GM10266 (cell line): Measurements from ENCODE around the gene SLC22A4.
A peak's percentile ranks its signal among the peaks of the same experiment; 100 is the strongest.

ENCODE experiments used
- DNase-seq: peaks from one replicate; pipeline ENCODE4 v3.0.0; 2012; ENCODE audit errors: extremely low spot score
- CTCF ChIP-seq: IDR thresholded peaks from 2 replicates; pipeline ENCODE4 v1.5.1; 2012; ENCODE audit warnings: mild to moderate bottlenecking, low read depth; ENCODE audit not compliant: control insufficient read depth, insufficient read depth; ENCODE audit errors: missing control alignments

Gene SLC22A4

DNA sequence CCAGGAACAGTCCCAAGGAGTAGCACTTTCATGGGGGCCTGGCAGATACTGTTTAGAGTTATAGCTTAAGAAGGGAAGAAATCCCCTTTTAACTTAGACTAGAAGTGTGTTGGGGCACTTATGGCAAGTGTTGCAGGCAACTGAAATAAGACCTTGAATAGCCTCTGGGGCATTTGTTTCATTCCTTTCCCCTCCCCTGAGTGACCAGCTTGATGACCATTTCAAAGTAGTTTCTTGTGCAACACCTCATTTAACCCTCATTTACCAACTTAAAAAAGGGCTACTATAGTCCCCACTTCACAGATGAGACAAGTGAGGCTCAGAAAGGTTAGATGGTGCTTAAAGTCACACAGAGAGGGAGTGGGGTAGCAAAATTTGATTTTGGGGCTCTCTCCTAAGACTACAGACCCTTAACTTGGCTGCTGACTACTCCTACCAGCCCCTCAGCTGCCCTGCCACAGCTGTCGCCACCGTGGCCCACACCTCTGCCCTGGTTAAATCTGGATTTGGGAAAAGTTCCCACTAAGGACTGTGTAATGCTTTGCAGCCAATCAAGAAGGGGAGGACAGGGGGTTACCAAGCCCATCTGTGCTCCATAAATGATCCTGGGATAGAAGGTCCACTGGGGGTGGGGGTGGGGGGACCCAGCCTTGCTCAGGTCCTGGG lies 31.2 kb upstream of the SLC22A4 start:
- TF ChIP-seq CTCF, result no peak
- no peak for DNase-seq

- peak; percentile 23 for DNase-seq
- no peak for TF ChIP-seq CTCF
Measured at GRCh38 chr5:132263548-132264261, 30.5 kb upstream of the SLC22A4 start.

DNA sequence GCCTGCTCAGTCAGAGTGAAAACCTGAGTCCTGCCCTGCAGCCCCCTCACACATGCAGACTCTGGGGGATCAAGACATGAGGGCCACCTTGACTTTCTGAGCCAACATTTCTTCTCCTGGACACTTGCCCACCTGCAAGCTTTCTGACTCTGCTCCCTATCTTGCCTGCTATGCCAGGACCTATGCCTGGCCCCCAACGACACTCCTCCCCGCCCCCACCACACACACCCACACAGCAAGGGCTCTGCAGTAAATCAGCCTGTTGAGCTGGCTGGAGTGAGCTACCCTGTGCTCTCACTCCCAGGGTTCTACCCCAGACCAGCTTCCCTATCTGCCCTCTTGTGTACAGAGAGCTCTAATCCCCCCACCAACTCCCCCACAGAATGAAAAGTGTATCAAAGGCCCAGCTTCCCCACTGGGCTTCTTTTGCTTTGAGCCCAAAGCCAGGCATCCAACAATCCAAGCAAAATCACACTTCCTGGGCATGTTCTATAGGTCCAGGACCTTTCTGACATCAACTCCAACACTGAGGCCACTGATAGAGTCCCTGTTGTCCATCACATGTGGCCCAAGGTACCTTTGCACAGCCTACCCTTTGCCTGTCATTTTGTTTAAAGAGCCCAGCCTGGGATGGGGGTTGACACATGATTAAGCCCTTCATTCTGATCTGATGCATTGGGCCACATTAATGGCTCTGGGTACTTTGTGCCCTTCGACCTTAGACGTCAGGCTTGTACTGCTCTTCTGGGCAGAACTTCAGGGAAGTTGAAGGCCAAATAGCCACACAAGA lies 29.5 kb upstream of the SLC22A4 start:
- DNase-seq, result peak; percentile 16
- no peak for TF ChIP-seq CTCF

- TF ChIP-seq CTCF, result no peak
- DNase-seq, result no peak
Measured at GRCh38 chr5:132265336-132266030, 28.7 kb upstream of the SLC22A4 start.

GRCh38 chr5:132266031-132266835 lies 28.0 kb upstream of the SLC22A4 start:
- DNase-seq, result no peak
- TF ChIP-seq CTCF, result no peak

GRCh38 chr5:132266836-132267160 lies 27.4 kb upstream of the SLC22A4 start:
- DNase-seq, result no peak
- no peak for TF ChIP-seq CTCF
